GM19468 (cell line): ENCODE results near the gene SORL1.

ENCODE experiments used
- ATAC-seq: cut with Tn5 transposase; IDR thresholded peaks from one replicate; pipeline ENCODE4 v1.9.1; 2021; ENCODE audit warnings: mild to moderate bottlenecking, moderate library complexity, moderate number of reproducible peaks; ENCODE audit not compliant: unreplicated experiment; ENCODE audit errors: extremely low read depth

Gene SORL1

GRCh38 chr11:121575250-121575962 lies 123.3 kb downstream of the SORL1 start:
- ATAC-seq: no peak

DNA sequence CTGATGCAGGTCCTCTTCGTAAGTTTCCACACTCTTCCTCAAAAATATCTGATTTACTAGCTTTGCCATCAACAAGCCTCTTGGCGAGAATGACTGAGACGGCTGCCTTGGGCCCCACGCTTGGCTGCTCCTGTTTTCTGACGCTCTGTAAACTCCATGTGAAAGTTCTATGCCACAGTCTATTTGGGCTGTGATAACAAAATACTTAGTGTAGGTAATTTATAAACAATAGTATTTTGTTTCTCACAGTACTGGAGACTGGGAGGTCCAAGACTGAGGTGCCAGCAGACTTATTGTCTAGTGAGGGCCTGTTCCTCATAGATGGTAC lies 123.8 kb downstream of the SORL1 start:
- ATAC-seq: no peak

GRCh38 chr11:121576531-121576930 lies 124.4 kb downstream of the SORL1 start:
- ATAC-seq: no peak

DNA sequence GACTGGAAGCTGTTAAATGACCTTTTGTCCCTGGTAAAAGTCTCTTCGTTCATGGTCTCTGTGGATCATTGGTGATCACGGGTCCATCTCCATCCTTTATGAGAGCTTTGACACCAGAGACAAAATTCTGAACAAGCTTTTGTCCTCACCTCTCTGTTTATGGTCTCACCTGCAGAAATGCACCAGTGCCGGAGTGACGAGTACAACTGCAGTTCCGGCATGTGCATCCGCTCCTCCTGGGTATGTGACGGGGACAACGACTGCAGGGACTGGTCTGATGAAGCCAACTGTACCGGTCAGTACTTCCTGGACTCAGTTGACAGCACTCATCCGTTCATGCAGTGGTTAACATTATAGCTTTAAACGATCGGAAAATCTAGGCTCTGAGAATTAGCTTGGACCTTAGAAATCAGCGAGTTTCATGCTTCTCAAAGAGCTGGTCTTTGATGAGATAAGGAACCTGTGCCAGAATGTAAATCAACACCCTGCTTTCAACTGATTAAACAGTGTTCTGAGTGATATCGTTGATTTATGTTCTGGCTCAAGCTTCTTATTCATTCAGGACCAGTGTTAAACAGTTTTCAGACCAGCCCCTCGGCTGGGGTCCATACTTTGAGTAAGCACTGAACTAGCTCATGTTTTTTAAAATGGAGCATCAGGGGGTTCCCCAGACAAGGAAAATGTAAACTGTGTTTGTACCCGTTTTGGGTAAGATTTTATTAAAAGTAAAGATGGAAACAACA lies 125.2 kb downstream of the SORL1 start:
- no peak for ATAC-seq

DNA sequence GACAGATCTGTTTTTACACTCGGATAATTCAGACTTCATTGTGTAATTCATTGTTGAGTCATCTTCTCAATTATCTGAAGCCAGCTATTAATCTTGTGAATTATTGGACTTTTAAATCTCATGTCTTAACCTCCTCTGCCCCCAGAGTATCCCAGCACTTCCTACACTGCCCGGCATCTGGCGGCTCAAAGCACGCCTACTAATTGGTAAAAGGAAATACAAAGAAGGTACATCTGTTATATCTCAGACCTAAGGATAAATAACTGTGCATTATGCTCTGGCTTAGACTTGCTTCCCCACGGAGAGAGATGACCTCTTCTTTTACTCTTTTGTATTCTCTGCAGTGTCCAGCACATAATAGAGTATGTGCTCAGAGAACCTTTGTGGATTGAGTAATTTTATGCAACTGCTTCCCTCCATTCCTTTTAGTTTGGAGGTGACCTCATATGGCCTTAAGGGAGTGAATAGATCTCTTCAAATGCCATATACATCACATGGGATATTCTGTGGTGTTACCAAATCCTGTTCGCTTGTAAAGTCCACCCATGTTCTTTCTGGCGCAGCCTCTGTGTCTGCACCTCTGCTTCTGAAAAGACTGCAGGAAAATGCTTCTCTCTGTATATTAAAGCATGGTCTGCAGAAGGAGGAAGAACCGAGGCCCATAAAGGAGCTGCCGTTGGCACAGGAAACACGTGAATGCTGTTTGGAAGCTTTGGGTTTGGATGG lies 126.3 kb downstream of the SORL1 start:
- no peak for ATAC-seq

- ATAC-seq: no peak
Observed at GRCh38 chr11:121580154-121580553, 128.0 kb downstream of the SORL1 start.

- ATAC-seq: no peak
Observed at GRCh38 chr11:121581607-121582006, 129.5 kb downstream of the SORL1 start.

GRCh38 chr11:121582296-121582695 lies 130.2 kb downstream of the SORL1 start:
- no peak for ATAC-seq

GRCh38 chr11:121583825-121584224 lies 131.7 kb downstream of the SORL1 start:
- no peak for ATAC-seq

DNA sequence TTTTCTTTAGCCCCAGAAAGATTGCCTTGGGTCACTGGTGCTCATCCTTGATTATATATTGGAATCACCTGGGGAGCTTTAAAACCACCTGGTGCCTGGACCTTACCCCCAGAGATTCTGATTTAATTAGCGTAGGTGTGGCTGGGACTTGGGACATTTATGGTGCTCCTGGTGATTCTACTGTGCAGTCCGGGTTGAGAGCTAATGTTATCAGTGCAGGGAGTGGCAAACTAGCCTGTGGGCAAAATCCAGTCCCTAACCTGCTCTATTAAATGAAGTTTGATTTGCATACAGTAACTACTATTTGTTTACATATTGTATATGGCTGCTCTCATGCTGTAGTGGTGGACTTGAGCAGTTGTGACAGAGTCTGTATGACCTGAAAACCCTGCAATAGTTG lies 134.6 kb downstream of the SORL1 start:
- no peak for ATAC-seq

GRCh38 chr11:121587182-121587581 lies 135.1 kb downstream of the SORL1 start:
- no peak for ATAC-seq

GRCh38 chr11:121588747-121589146 lies 136.6 kb downstream of the SORL1 start:
- ATAC-seq: no peak

DNA sequence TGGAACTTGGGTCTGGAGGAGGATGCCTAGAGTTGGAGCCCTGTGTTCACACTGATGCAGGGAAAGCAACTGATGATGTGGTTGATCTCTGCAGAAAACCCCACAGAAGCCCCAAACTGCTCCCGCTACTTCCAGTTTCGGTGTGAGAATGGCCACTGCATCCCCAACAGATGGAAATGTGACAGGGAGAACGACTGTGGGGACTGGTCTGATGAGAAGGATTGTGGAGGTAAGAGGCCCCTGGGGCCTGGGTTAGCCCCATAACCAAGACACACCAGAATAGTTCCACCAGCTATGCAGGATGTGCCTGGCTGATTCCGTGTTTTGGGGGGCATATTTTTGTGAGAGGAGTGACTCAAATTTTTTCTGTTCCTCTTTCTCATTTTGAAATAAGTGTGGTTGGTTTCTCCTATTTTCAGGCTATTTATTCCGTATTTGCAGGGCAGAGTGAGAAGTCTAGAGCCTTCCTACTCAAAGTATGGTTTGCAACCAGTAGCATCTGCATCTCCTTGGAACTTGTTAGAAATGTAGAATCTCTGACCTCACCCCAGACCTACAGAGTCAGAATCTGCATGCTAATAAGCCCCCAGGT lies 137.9 kb downstream of the SORL1 start:
- ATAC-seq: peak; percentile 47

GRCh38 chr11:121590772-121591404 lies 138.8 kb downstream of the SORL1 start:
- no peak for ATAC-seq

DNA sequence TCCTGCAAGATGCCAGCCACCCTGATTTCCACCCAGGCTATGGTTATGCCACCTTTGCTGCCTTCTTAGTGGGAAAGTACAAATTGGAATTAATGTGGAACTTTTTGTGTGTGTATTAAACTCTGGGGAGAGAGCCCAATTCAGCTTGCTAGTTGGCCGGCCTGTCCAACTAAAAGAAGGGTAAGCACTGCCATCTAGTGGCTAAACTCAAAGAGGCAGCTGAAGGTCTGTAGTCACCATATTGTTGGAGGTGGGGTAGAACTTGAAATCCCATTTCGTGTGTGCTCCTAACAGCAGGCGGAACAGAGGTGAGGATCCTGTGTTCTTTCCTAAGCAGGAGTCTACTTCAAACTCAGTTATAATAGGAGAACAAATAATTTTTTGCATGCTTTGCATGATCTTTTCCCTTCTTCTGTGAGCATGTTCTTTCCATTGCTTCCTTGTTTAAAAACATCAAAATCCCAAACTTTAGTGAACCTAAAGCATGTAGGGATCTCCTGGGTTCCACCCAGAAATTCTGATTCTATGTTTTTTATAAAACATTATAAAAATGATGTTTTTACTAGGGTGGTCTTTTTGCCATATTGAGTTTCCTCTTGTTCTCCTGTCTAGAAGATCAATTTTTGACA lies 139.4 kb downstream of the SORL1 start:
- ATAC-seq: no peak

GRCh38 chr11:121592708-121593107 lies 140.6 kb downstream of the SORL1 start:
- ATAC-seq: no peak

- no peak for ATAC-seq
Observed at GRCh38 chr11:121595717-121596161, 143.6 kb downstream of the SORL1 start.

DNA sequence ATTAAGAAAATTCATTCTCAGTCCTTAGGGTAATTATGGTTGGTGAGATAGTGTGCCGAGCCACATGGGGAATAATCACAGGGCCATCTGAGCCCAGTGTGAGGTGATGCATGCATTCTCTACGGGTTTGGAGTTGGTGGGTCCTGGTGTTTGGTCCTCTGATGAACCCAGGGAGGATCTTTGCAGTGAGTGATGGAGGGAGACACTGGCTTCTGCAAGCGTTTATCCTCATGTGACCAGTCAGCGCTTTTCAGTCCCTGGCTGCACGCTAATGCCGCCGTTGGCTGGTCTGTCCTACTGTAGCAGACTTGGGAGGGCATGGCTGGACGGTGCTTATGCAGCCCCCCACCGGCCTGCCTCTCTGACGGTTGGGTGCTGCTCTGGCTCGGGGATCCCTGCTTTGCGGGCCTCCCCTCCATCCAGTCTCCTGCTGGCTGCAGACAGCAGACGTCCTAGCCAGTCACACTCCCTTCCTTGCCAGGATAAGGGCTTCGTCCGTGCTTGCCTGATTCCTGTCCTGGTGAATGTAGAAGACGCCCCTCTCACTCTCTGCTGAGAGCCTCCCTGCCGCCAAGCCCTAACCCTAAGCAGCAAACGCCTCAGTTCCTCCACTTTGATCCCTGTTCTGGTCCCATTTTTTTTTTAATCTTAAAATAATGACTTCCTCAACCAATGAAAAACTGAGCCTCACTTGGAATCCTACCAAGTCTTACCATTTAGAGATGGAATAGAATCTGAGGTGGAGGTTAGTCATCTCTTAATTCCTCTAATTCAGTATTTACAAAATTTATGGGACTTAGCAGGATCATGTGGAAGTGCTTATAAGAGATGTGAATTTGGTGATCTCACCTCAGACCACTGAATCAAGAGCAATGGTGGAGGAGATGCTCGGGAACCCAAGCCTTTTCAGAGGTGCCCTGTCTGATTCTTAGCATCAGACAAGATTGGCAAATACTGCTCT lies 144.4 kb downstream of the SORL1 start:
- no peak for ATAC-seq

- ATAC-seq: no peak
Observed at GRCh38 chr11:121603316-121603715, 151.2 kb downstream of the SORL1 start.
